Measurements from ENCODE around the gene FBXL19.

GRCh38 chr16:30895627-30896260 is 27.6 kb upstream of the FBXL19 start:
- TF ChIP-seq CTCF (IDR thresholded peaks at IDR 0.05), result no peak
- TF ChIP-seq POLR2A (IDR thresholded peaks at IDR 0.05), result no peak

Measured in body of pancreas (tissue), 4 donors.